DOHH2 (cell line): Measurements from ENCODE around the gene COBLL1.

Source experiments
- EZH2phosphoT487 ChIP-seq: fragments of 200-600 bp; sonication (generic); IDR thresholded peaks from 2 replicates; pipeline ENCODE4 v1.6.1; 2017; ENCODE audit warnings: borderline replicate concordance, mild to moderate bottlenecking, antibody characterized with exemption, low read length, moderate library complexity, mixed read lengths
- TF ChIP-seq, protein P1 (sequence below): fragments of 200-600 bp; sonication (generic); IDR thresholded peaks from one replicate; pipeline ENCODE4 v1.5.1; 2014; ENCODE audit warnings: antibody characterized with exemption, mild to moderate bottlenecking, low read depth, low read length; ENCODE audit not compliant: poor library complexity, severe bottlenecking

DNA sequence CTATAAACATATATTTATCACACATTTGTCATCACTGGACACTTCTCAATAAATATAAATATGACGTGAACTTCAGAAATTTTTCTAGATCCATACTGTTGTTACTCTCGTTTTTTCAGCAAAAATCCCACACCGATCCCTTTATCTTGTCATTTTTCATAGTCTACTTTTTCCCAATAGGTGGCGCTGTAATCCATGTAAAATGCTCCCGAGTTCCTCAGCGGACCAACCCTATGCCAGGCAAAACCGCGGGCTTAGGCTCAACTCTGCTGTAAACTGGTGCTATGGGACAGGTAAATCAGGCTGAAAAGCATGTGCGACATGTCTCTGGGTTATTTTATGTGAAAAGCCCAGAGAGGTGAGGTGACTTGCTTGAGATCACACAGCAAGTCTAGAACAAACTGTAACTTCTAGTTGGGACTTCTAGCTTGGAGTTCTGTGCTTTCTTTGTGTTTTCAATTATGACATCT is 104.0 kb downstream of the COBLL1 start:
- TF ChIP-seq, protein P1, sequence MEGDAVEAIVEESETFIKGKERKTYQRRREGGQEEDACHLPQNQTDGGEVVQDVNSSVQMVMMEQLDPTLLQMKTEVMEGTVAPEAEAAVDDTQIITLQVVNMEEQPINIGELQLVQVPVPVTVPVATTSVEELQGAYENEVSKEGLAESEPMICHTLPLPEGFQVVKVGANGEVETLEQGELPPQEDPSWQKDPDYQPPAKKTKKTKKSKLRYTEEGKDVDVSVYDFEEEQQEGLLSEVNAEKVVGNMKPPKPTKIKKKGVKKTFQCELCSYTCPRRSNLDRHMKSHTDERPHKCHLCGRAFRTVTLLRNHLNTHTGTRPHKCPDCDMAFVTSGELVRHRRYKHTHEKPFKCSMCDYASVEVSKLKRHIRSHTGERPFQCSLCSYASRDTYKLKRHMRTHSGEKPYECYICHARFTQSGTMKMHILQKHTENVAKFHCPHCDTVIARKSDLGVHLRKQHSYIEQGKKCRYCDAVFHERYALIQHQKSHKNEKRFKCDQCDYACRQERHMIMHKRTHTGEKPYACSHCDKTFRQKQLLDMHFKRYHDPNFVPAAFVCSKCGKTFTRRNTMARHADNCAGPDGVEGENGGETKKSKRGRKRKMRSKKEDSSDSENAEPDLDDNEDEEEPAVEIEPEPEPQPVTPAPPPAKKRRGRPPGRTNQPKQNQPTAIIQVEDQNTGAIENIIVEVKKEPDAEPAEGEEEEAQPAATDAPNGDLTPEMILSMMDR, result peak; percentile 76
- no peak for TF ChIP-seq EZH2phosphoT487
